HepG2 (cell line): ENCODE data around the gene TXNL4A. TPM values are rescaled to one million over a fixed set of nuclear protein-coding genes. Genes with fewer than 3 reads are reported as not detected.

Experiments
- ARNT2 ChIP-seq: sonication (generic); formaldehyde crosslinking; IDR thresholded peaks from 2 replicates; pipeline ENCODE4 v1.8.0; 2022; ENCODE audit warnings: mild to moderate bottlenecking, low read depth, missing genetic modification reagents, moderate library complexity
- CHD4 ChIP-seq: fragments of 200-600 bp; sonication (generic); IDR thresholded peaks from 2 replicates; pipeline ENCODE4 v1.7.0; 2017; ENCODE audit warnings: mild to moderate bottlenecking, low read length, borderline replicate concordance
- EED ChIP-seq: sonication (generic); formaldehyde crosslinking; IDR thresholded peaks from 2 replicates; pipeline ENCODE4 v1.5.0; 2020; ENCODE audit warnings: mild to moderate bottlenecking, missing genetic modification reagents
- KLF6 ChIP-seq: IDR thresholded peaks from 2 replicates; pipeline ENCODE4 v1.8.0; 2016; ENCODE audit warnings: missing biosample characterization, missing genetic modification reagents
- NFIC ChIP-seq: IDR thresholded peaks from 2 replicates; pipeline ENCODE4 v1.6.1; 2012; ENCODE audit warnings: mild to moderate bottlenecking, low read length, inconsistent platforms
- SETDB1 ChIP-seq: sonication (generic); formaldehyde crosslinking; IDR thresholded peaks from 2 replicates; pipeline ENCODE4 v1.5.1; 2020; ENCODE audit warnings: missing genetic modification reagents, mild to moderate bottlenecking, borderline replicate concordance
- ZBTB7A ChIP-seq: sonication (generic); formaldehyde crosslinking; IDR thresholded peaks from 2 replicates; pipeline ENCODE4 v1.8.0; 2022; ENCODE audit warnings: mild to moderate bottlenecking, missing genetic modification reagents
- ZBTB8A ChIP-seq: sonication (generic); formaldehyde crosslinking; IDR thresholded peaks from 2 replicates; pipeline ENCODE4 v1.4.0; 2020; ENCODE audit warnings: mild to moderate bottlenecking, low read depth, missing genetic modification reagents, borderline replicate concordance
- ZC3H4 ChIP-seq: sonication (generic); formaldehyde crosslinking; IDR thresholded peaks from 2 replicates; pipeline ENCODE4 v1.4.0; 2020; ENCODE audit warnings: missing genetic modification reagents, borderline replicate concordance
- ZNF251 ChIP-seq: sonication (generic); formaldehyde crosslinking; IDR thresholded peaks from 2 replicates; pipeline ENCODE4 v1.9.0; 2021; ENCODE audit warnings: mild to moderate bottlenecking, missing genetic modification reagents
- ZNF33B ChIP-seq: sonication (generic); formaldehyde crosslinking; IDR thresholded peaks from 2 replicates; pipeline ENCODE4 v1.5.1; 2020; ENCODE audit warnings: mild to moderate bottlenecking, missing genetic modification reagents
- ZNF343 ChIP-seq: sonication (generic); formaldehyde crosslinking; IDR thresholded peaks from 2 replicates; pipeline ENCODE4 v1.4.0; 2020; ENCODE audit warnings: mild to moderate bottlenecking, missing genetic modification reagents
- ZNF460 ChIP-seq: sonication (generic); formaldehyde crosslinking; IDR thresholded peaks from 2 replicates; pipeline ENCODE4 v1.5.1; 2020; ENCODE audit warnings: missing genetic modification reagents, mild to moderate bottlenecking, borderline replicate concordance
- ZNF564 ChIP-seq: sonication (generic); formaldehyde crosslinking; IDR thresholded peaks from 2 replicates; pipeline ENCODE4 v1.8.1; 2023; ENCODE audit warnings: mild to moderate bottlenecking, missing genetic modification reagents
- ZNF776 ChIP-seq: sonication (generic); formaldehyde crosslinking; IDR thresholded peaks from 2 replicates; pipeline ENCODE4 v1.4.0; 2020; ENCODE audit warnings: mild to moderate bottlenecking, missing genetic modification reagents
- ZNF891 ChIP-seq: sonication (generic); formaldehyde crosslinking; IDR thresholded peaks from 2 replicates; pipeline ENCODE4 v1.5.0; 2020; ENCODE audit warnings: mild to moderate bottlenecking, missing genetic modification reagents
- polyA plus RNA-seq, 8 experiments: library from polyadenylated mRNA; depleted of rRNA in 3 of 8; stranded (reverse) in 7 of 8; unstranded in 1 of 8; fragments of >200 nt; fragmentation: Illumina TruSeq in 4 of 8; extraction: Trizol in 4 of 8; gene quantifications; 2 replicates each; pipeline versions ENCODE4 v1.2.1 to v1.2.3, GENCODE V29; 2011 to 2016; ENCODE audit warnings: low read depth in 4 of 8, missing spikeins in 1 of 8, mixed read lengths in 1 of 8; ENCODE audit not compliant: insufficient read depth in 1 of 8
- total RNA-seq, 5 experiments: library from RNA; depleted of rRNA; stranded (reverse); fragments of >200 nt; fragmentation: Illumina TruSeq; extraction: Trizol; gene quantifications; 2 replicates each; pipeline ENCODE4 v1.2.3, GENCODE V29; 2016; ENCODE audit warnings: low read depth in 1 of 5
- TF ChIP-seq, protein P1 (sequence below): sonication (generic); formaldehyde crosslinking; IDR thresholded peaks from 2 replicates; pipeline ENCODE4 v1.8.0; 2022; ENCODE audit warnings: mild to moderate bottlenecking, missing genetic modification reagents, moderate library complexity
- TF ChIP-seq, protein P2 (sequence below): sonication (generic); formaldehyde crosslinking; IDR thresholded peaks from 2 replicates; pipeline ENCODE4 v1.5.1; 2020; ENCODE audit warnings: missing genetic modification reagents, mild to moderate bottlenecking, borderline replicate concordance
- TF ChIP-seq, protein P3 (sequence below): sonication (generic); formaldehyde crosslinking; IDR thresholded peaks from 2 replicates; pipeline ENCODE4 v1.5.1; 2020; ENCODE audit warnings: mild to moderate bottlenecking, missing genetic modification reagents, moderate library complexity
- TF ChIP-seq, protein P4 (sequence below): sonication (generic); formaldehyde crosslinking; IDR thresholded peaks from 2 replicates; pipeline ENCODE4 v1.8.1; 2022; ENCODE audit warnings: mild to moderate bottlenecking, missing genetic modification reagents
- TF ChIP-seq, protein P5 (sequence below): sonication (generic); formaldehyde crosslinking; IDR thresholded peaks from 2 replicates; pipeline ENCODE4 v1.8.0; 2023; ENCODE audit warnings: mild to moderate bottlenecking, missing genetic modification reagents

The TXNL4A gene
- total and polyA plus RNA-seq, 2 of the 13 experiments (the other 11 are each of a cell fraction or from before 2014, with no cell fraction given): 172 to 202 TPM

DNA sequence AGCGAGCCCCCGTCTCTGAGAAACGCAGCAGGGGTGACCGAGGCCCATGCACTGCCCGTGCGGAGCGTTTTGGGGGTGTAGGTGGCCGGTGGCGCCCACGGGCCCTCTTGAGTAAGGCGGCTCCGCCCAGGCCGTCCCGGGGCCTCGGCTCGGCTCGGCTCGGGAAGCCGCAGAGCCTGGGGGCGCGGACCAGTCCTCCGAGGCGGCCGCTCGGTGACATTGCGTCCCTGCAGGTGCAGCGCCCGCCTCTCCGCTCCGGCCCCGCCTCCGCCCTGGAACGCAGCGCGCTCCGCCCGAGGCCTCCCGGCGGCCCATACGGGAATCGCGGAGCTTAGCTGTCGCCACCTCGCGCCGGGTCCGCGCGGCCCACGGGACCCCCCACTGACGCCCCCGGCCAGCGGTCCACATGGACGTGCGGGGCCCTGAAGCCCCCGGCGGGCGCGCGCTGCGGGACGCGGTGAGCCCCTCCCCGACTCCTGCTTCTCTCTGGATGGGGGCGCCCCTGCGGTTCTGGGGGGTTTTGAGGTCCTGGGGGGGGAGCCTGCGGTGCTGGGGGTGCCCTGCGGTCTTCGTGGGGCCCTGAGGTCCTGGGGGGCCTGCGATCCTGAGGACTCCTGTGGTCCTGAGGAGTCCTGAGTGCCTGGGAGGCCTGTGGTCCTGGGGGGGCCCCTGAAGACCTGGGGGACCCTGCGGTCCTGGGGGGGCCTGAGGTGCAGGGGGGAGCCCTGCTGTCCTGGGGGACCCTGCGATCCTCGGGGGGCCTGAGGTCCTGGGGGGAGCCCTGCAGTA, 23.8 kb downstream of the TXNL4A start, which contains the start of gene HSBP1L1 (continued):
- TF ChIP-seq, protein P1, sequence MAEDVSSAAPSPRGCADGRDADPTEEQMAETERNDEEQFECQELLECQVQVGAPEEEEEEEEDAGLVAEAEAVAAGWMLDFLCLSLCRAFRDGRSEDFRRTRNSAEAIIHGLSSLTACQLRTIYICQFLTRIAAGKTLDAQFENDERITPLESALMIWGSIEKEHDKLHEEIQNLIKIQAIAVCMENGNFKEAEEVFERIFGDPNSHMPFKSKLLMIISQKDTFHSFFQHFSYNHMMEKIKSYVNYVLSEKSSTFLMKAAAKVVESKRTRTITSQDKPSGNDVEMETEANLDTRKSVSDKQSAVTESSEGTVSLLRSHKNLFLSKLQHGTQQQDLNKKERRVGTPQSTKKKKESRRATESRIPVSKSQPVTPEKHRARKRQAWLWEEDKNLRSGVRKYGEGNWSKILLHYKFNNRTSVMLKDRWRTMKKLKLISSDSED (CRISPR knock-in tag): no peak
- peak; percentile 26; the same call in 1 of the 2 replicates for TF ChIP-seq KLF6
- no peak for TF ChIP-seq NFIC
- TF ChIP-seq, protein P2, sequence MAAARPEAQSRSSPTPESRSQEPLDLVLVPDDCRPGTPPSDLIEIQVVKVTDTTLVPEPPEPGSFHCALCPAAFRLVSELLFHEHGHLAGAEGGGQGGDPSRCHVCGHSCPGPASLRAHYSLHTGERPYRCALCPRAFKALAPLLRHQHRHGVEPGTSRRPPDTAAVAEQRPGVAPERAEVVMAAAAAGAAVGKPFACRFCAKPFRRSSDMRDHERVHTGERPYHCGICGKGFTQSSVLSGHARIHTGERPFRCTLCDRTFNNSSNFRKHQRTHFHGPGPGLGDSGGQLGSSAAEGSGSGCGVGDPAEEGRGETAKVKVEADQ: peak; percentile 82; the same call in 1 of the 2 replicates
- no peak; the same call in 1 of the 2 replicates for TF ChIP-seq ZNF776 (CRISPR knock-in tag)
- TF ChIP-seq CHD4: no peak
- TF ChIP-seq ZNF33B (CRISPR knock-in tag): no peak
- TF ChIP-seq EED (CRISPR knock-in tag): no peak
- no peak; the same call in 1 of the 2 replicates for TF ChIP-seq ZNF564
- TF ChIP-seq, protein P3, sequence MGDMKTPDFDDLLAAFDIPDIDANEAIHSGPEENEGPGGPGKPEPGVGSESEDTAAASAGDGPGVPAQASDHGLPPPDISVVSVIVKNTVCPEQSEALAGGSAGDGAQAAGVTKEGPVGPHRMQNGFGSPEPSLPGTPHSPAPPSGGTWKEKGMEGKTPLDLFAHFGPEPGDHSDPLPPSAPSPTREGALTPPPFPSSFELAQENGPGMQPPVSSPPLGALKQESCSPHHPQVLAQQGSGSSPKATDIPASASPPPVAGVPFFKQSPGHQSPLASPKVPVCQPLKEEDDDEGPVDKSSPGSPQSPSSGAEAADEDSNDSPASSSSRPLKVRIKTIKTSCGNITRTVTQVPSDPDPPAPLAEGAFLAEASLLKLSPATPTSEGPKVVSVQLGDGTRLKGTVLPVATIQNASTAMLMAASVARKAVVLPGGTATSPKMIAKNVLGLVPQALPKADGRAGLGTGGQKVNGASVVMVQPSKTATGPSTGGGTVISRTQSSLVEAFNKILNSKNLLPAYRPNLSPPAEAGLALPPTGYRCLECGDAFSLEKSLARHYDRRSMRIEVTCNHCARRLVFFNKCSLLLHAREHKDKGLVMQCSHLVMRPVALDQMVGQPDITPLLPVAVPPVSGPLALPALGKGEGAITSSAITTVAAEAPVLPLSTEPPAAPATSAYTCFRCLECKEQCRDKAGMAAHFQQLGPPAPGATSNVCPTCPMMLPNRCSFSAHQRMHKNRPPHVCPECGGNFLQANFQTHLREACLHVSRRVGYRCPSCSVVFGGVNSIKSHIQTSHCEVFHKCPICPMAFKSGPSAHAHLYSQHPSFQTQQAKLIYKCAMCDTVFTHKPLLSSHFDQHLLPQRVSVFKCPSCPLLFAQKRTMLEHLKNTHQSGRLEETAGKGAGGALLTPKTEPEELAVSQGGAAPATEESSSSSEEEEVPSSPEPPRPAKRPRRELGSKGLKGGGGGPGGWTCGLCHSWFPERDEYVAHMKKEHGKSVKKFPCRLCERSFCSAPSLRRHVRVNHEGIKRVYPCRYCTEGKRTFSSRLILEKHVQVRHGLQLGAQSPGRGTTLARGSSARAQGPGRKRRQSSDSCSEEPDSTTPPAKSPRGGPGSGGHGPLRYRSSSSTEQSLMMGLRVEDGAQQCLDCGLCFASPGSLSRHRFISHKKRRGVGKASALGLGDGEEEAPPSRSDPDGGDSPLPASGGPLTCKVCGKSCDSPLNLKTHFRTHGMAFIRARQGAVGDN (CRISPR knock-in tag): peak; percentile 84
- TF ChIP-seq ZNF343 (CRISPR knock-in tag): peak; percentile 90
- TF ChIP-seq ZNF460 (CRISPR knock-in tag): no peak; the same call in 1 of the 2 replicates
- no peak for TF ChIP-seq SETDB1
- no peak for TF ChIP-seq ZNF891
- TF ChIP-seq ZNF251 (CRISPR knock-in tag): 0 out of 2 replicates have a peak, but pooled peaks have one; percentile 64
- peak; percentile 89 for TF ChIP-seq ZBTB7A (CRISPR knock-in tag)
- TF ChIP-seq ZC3H4: no peak; the same call in 1 of the 2 replicates
- TF ChIP-seq ARNT2 (CRISPR knock-in tag): peak; percentile 17
- TF ChIP-seq ZBTB8A: no peak
- TF ChIP-seq, protein P4, sequence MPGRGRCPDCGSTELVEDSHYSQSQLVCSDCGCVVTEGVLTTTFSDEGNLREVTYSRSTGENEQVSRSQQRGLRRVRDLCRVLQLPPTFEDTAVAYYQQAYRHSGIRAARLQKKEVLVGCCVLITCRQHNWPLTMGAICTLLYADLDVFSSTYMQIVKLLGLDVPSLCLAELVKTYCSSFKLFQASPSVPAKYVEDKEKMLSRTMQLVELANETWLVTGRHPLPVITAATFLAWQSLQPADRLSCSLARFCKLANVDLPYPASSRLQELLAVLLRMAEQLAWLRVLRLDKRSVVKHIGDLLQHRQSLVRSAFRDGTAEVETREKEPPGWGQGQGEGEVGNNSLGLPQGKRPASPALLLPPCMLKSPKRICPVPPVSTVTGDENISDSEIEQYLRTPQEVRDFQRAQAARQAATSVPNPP (CRISPR knock-in tag): 0 out of 2 replicates have a peak, but pooled peaks have one; percentile 69
- TF ChIP-seq, protein P5, sequence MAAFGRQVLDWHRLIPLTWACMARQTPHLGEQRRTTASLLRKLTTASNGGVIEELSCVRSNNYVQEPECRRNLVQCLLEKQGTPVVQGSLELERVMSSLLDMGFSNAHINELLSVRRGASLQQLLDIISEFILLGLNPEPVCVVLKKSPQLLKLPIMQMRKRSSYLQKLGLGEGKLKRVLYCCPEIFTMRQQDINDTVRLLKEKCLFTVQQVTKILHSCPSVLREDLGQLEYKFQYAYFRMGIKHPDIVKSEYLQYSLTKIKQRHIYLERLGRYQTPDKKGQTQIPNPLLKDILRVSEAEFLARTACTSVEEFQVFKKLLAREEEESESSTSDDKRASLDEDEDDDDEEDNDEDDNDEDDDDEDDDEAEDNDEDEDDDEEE: peak; percentile 96
